HG02973 (cell line): Measurements from ENCODE around the gene HECTD4.
"Not testable (repeated sequence)": the region's sequence is repeated elsewhere in the genome, so short reads cannot be mapped to it uniquely, and the experiment has no call there.

Experiments
- ATAC-seq: cut with Tn5 transposase; IDR thresholded peaks from one replicate; pipeline ENCODE4 v1.9.1; 2021; ENCODE audit warnings: moderate library complexity; ENCODE audit not compliant: unreplicated experiment

Gene HECTD4

DNA sequence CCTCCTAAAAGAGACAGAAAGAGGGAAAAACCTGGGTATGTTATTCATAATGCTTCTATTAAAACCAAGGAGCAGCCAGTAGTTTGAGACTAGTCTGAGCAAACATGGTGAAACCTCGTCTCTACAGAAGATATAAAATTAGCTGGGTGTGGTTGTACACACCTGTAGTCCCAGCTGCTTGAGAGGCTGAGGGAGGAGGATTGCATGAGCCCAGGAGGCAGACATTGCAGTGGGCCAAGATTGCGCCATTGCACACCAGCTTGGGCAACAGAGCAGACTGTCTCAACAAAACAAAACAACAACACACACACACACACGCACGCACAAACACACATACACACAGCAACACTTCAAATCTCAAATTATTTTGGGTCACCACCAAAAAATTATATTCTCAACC lies 27.8 kb downstream of the HECTD4 start:
- ATAC-seq: no peak

DNA sequence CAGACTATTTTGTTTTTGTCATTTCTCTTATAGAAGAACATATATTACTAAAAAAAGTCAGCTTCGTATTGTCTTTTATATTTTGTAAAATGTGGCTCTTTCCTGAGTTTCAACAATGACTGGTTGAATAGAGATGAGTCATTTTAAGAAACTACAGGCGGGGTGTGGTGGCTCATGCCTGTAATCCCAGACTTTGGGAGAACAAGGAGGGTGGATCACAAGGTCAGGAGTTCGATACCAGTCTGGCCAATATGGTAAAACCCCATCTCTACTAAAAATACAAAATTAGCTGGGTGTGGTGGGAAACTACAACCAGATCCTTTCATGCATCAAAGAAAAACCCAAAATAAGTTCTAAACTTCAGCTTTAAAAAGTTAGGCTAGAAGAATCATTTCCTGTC lies 28.8 kb downstream of the HECTD4 start:
- ATAC-seq: no peak

DNA sequence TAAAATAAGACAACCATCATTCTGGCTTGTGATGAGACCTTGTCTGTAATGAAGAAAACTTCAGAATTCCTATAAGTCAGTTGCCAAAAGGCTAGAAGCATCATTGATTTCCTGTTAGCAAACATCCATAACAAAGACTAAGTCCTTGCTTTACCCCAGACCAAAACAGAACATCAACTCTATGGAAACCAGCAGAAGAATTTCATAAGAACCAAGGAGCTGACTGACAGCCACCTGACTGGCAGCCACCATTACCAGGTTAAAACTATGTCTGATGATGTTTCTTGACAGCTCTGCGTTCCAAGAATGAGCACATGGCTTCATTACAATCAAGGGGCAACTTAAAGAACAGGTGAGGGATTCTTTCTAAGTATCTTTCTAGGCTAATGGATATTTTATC lies 29.3 kb downstream of the HECTD4 start:
- no peak for ATAC-seq

DNA sequence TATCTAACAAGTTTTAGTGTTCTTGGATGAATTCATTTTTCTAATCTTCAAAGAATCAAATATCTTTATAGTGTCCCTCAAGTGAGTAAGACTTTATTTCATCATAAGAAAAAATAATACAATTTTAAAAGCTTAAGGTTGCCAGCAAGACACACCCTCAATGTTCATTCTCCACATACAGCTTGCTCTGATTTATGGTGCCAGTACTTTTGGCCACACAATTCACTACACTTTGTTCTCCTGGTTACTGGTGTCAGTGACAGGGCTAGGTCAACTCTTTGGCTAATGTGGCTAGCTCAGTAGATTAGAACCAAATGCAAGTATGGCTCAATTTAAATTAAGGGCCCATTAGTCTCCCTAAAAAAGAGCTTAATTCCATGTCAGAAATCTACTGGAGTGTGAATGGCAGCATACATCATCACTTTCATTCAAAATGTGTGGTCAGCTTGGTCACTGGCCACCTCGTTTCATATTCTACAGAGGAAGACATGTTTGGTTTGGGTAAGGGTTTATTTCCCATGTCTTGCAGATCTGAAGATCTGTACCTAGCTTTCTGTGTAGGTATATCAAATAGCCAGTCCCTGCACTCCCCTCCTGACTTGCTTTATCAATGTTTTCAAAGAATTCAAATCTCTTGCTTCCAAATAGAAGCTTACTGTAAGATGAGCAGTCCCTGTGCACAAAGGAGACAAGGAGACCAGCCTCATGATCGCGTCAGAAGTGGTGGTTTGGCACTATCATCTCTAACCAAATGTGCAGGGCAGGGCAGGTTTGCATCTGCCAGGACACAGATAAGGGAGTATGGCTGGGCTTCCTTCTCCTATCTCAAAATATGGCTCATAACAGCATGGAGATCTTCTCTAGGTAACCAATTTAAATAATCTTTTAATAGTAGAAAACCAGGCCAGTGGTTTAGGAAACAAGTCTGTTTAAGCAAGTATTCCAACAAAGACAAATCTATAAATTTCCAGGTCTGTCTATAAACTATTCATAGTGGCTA lies 31.3 kb downstream of the HECTD4 start:
- ATAC-seq: no peak

DNA sequence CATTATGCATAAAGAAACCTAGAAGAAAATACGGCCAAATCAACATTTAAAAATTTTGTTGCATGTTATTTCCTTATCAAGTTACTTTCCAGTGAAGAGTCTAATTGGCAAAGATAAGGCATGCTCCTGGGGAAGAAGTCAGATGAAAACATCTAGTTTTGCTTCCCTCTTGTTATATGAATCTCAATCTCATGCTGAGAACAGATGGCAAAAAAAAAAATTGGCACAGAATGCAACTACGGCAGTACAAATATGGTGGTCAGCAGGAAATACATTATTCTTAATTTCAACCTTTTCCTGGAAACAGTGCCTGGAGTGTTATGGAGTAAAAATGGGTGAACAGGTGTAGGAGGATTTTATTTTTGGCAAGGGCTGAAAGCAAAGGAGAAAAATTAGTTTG lies 32.8 kb downstream of the HECTD4 start:
- ATAC-seq: no peak

DNA sequence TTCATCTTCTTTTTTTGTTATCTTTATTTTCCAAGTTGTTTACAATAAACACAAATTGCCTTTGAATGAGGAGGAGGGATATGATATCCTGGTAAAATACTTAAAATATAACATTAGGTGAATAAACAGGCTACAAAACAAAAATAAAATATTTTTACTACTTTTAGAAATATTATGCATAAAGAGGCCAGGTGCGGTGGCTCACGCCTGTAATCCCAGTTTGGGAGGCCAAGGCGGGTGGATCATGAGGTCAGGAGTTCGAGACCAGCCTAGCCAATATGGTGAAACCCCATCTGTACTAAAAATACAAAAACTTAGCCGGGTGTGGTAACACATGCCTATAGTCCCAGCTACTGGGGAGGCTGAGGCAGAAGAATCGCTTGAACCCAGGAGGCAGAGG lies 33.3 kb downstream of the HECTD4 start:
- not testable (repeated sequence) for ATAC-seq

DNA sequence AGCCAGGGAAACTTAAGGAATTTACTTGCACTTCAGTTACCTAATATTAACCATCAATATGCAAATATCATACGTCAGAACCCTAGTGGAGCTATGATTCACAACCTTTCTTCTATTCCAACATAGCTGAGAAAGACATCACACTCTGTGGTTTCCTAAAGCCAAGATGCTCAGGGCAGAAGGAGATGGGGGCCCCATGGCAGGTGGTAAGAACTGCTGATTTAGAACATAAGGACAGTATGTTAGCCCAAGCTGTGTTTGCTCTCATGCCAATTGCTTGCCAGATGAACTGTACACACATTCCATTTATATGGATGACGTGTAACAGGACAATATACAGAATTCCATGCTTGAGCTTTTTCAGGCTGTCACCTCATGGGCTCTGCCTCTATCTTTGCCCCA lies 34.6 kb downstream of the HECTD4 start:
- ATAC-seq: no peak

DNA sequence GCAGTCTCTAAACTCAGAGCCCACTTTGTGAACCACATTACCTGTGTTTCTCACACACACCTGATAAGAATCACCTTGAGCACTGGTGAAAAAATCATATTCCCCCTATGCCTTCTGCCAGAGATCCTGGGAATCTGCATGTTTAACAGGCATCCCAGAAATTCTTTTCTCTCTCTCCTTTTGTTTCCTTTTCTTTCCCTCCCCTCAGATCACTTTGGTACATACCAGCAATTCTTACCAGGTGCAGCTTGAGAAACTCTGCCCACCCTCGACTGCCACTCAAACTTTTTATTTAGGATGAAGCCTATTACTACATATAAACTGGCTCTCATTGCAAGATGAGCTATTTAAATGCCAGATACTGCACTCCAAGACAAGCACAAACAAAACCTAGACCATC lies 36.0 kb downstream of the HECTD4 start:
- ATAC-seq: no peak

DNA sequence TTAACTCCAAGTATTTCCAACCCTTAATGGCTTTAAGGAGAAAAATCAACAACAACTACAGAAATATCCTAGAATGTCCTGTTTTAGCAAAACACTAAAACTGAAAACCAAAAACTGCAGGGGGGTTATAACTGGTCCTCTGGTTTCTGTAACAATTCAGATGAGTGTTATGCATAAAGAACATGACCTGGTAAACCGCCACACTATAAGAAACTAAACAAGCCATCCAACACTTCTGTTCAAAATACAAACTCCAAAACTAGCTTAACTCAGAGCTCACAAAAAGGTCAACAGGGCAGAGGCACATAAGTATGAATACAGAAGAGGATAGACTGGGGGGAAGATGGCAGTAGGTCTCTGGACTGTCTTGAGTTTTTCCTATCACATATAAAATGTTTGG lies 38.0 kb downstream of the HECTD4 start:
- ATAC-seq: no peak

DNA sequence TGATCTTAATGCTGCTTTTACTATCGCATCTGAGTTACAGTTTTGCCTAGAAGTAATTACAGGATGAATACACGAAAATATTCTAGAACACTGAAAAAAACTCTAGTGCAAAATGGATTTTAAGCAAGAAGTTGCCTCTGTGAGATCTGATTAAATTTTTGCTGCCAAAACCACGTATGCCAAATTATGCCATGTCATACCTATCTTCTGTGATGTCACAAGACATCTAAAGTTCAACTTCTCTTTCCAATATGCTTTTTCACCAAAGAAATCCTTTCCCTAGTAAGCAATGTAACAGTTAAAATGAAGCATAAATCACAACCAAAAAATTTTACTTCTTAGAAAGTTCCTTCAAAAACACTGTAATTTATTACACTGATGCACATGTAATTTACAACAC lies 39.6 kb downstream of the HECTD4 start:
- ATAC-seq: no peak

DNA sequence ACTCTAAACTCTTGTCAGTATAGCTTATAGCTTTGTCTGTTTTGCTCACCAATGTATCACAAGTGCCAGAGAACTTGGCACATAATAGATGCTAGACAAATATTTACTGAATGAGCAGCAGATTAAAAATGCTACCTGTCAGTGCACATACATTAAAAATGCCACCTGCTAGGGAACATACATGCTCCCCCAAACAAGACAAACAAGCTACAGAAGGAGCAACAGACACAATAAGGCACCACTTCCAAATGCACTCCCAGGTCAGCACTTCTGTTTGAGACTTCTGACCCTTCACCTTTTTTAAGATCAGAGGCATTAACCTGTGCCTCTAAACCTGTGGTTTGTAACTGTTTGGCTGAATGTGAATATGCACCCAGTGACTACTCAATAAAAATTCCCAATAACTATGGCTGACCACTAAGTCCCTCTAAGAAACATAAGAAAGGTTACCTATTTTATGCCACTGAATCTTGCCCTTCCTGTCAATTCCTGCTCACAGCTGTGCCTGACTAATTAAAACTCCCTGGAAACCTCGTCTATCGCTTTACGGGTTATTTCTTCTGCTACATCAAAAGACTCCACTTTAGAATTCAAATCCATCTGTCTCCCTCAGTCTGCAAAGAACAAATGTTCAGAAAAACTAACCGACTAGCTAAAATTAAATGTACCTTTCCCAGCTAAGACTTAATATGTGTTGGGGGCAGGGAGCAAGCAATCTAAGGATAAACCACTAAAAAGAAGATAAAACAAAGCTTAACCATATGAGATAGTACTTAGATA lies 41.0 kb downstream of the HECTD4 start:
- no peak for ATAC-seq

DNA sequence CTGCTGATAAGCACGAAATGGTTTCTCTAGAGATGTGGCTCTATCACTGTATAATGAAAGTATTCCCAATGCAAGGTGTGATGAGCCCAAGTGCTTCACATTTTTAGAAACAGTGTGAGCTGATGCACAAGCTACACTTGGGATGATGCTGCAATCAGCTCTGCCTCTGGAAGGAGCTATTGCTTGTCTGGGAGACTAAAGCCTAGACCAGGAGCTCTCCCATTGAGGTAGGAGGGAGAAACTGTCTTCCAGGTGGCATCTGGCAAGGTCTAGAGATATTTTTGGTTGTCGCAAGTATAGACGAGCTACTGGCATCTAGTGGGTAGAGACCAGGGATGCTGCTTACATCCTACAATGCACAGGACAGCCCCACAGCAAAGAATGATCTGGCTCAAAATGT lies 42.0 kb downstream of the HECTD4 start:
- no peak for ATAC-seq

DNA sequence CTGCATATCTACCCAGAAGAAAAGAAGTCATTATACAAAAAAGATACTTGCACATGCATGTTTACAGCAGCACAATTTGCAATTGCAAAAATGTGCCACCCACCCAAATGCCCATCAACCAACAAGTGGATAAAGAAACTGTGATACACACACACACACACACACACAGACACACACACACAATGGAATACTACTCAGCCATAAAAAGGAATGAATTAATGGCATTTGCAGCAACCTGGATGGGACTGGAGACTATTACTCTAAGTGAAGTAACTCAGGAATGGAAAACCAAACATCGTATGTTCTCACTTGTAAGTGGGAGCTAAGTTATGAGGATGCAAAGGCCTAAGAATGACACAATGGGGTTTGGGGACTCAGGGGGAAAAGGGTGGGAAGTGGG lies 47.2 kb downstream of the HECTD4 start:
- ATAC-seq: not testable (repeated sequence)

DNA sequence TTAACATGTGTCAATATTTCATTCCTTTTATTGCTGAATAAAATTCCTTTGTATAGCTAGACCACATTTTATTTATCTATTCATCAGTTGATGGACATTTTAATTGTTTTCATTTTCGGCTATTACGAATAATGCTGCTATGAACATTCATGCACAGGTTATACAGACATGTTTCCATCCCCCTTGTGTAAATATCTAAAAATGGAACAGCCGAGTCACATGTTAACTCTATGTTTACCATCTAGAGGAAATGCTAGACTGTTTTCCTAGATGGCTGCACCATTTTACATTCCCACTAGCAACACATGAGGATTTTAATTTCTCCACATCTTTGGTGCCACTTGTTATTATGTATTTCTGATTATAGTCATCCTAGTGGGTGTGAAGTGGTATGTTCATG lies 49.2 kb downstream of the HECTD4 start:
- no peak for ATAC-seq

DNA sequence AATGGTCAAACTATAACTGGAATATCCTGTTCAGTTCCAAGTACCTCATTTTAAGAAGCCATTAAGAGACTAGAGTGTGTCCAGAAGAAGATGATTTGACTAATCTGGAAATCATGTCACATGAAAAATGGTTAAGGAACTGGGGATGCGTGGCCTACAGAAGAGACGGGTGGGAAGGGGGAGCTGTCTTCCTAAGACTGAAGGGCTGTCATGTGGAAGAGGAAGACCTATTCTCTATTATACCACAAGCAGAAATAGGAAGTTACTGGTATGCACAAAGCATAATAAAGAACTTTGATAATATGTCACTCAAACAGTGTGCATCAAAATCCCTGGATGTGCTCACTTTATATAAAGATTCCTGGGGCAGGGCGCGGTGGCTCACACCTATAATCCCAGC lies 50.3 kb downstream of the HECTD4 start:
- no peak for ATAC-seq

DNA sequence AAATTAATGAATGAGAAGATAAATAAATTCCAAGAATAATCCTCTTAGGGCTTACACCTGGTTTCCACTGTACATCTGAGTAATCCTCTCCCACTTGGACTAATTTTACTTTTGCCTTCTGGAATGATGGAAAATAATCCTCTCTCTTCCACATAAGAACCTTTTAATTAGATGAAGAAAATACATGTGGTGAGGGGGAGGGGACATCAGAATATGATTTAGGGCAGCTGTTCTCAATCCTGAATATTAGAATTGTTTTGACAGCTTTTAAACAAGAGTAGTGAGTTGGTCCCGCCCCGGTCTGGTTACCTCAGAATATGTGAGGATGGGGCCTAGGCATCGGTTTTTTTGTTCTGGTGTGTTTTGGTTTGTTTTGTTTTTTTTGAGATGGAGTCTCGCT lies 51.5 kb downstream of the HECTD4 start:
- no peak for ATAC-seq

DNA sequence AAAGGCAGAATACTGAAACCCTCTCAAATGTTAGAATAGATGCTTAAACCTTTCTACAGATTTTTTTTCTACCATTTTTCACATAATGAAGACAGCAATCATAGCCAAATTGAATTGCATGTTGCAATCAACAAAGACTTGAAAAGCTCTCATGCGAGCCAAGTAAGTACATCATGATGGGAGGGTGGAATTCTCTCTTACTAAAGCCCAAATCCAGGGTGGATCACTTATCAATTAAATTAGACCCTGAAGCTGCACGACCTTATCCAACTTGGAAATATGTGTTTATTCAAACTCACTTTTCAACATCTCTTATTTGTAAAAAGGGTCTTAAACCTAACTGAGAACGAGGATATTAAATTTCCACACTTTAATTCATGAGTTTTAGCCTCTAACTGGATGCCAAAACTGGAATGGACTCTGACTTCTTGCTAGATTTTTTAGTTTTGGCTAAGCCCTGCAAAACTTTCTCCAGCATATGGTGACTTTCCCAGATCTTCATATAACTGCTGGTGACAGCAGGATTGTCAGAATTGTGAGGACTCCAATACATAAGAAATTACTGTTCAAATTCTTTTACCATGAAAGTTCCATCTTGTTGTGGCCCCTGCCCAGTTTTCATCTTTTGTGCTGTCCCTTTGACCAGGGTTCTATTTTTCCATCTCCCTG lies 53.6 kb downstream of the HECTD4 start:
- no peak for ATAC-seq

DNA sequence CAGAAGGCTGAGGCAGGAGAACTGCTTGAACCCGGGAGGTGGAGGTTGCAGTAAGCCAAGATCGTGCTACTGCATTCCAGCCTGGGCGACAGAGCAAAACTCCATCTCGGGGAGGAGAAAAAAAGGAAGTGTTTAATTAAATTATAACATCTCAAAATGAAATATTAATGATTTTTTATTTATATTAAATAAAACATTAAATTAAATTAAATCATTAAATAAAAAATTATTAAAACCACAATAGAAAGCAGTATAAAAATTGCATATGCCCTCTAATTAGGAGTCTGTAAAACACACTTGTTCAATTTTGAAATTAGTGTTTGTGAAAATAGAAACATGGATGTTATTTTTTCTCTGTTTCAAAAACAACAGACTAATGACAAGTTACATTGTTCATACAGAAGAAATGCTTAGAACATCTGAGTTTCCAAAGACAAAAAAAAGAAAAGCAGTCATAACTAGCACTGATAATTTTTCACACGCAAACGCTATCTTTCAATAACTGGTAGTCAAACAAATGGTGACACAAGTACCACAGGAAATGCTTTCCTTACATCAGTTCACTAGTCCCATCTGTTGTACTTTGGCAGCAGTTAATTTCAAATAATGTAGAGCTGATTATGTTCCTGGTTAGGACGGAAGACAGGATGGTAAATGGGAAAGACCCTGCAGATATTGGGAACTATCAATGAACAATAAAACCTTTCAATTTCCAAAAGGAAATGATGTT lies 54.9 kb downstream of the HECTD4 start:
- no peak for ATAC-seq

DNA sequence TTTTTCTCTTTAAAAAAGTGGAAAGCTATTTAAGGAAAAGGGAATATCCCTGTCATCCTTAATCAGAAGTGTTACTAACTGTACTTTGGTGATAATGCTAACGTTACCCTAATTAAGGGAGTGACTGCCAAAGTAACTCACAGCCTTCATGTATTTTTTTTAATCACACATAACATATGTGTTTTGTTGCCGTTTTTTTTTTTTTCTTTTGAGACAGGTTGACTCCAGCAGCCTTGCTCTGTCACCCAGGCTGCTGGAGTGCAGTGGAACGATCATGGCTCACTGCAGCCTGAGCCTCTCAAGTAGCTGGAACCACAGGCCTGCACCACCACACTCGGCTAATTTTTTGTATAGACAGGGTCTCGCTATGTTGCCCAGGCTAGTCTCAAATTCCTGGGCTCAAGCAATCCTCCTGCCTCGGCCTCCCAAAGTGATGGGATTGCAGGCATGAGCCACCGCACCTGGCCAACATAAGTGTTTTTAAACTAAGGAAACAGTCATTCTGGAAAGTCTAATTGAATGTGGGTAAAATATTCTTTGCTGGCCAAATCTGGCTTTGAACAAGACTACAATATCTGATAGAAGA lies 56.5 kb downstream of the HECTD4 start:
- ATAC-seq: no peak

DNA sequence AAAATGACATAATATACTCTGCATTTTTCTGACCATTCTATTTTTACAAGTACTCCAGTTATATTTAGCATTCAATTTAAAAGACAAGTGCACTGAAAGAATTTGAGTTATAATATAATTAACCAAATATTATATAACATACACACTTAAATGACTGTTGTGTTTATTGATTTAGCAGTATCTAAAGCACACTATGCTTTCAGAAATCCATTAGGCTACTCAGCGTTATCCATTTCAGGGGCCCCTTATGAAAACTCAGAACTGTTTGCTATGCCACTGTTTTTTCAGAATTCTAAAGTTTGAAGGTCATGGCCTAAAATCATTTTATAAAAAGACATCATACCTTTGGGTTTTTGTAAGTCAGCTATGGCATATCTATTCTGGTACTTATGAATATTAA lies 57.1 kb downstream of the HECTD4 start:
- ATAC-seq: no peak
